GM12873 (cell line): ENCODE results near the gene HMGB3.

ENCODE experiments used
- CTCF ChIP-seq: IDR thresholded peaks from 2 replicates; pipeline ENCODE4 v1.5.1; 2012; ENCODE audit warnings: low read depth, mild to moderate bottlenecking, moderate library complexity, low read length, control low read depth; ENCODE audit not compliant: insufficient read depth; ENCODE audit errors: missing control alignments

The HMGB3 gene

GRCh38 chrX:150980186-150980585, 2.9 kb upstream of the HMGB3 start:
- no peak for TF ChIP-seq CTCF

- TF ChIP-seq CTCF: no peak
Observed at GRCh38 chrX:150980711-150981110, 2.4 kb upstream of the HMGB3 start.

DNA sequence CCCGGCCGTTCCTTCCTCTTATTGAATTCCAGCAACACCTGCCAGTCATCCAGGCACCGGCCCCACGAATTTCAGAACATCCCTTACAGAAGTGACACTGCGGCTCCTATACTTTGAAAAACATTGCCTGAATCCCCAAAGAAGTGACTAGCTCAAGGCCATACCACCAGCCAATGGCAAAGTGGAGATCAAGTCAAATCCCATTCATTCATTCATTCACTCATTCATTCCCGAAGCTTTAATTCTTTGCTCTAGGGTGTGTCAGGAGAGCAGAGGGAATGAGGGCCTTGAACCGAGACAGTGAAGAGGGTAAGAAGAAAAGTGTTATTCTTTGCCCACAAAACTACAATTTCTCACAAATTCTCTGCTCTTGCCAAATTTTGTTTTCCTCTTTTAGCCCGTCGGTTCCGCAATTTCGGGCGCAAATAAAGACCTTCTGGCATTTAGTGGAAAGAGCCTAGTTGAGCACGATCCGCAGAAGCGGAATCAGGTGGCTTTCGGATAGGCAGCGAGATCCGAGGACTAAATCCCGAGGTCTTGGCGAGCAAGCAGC, 824 bp upstream of the HMGB3 start:
- TF ChIP-seq CTCF: no peak

DNA sequence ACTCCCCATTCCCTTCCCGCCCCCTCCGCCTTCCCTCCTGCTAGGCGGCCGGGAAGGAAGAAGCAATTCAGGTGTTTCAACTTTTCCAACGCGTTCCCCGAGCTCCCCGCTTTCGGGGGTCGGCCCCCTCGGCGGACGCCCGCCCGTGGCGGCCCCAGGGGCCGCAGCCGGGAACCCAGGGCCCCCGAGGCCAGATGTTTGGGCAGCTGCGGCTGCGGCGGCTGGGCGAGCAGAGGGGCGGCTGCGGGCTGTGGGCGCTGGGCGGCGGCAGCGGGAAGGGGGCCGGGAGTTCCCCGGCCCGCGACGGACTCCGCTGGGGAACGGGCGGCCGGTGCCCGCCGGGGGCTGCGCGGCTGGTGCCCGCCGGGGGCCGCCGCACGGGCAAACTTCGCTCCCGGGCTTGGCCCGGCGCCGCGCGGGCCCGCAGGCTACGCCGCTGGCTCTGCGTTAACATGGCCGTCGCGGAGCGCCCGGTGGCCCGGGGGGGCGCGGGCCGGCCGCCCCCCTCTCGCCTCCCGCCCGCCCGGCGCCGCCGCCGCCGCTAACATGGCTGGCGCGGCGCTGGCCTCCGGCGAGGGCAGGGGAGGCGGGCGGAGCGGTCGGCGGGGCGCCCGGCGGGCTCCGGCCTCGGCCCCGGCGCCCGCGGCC, 510 bp downstream of the HMGB3 start:
- no peak for TF ChIP-seq CTCF

- no peak for TF ChIP-seq CTCF
Observed at GRCh38 chrX:150984169-150984824, 1.2 kb downstream of the HMGB3 start.

GRCh38 chrX:150989420-150989819, 6.3 kb downstream of the HMGB3 start:
- no peak for TF ChIP-seq CTCF

GRCh38 chrX:150990910-150991309, 7.8 kb downstream of the HMGB3 start:
- no peak for TF ChIP-seq CTCF
